Uterus (tissue), 2 donors: ENCODE data around the gene SAGE1.
"Not testable (repeated sequence)": the region's sequence is repeated elsewhere in the genome, so short reads cannot be mapped to it uniquely, and the experiment has no call there.

ENCODE experiments used
- POLR2A ChIP-seq, 2 donors: fragments of 450-650 bp; IDR thresholded peaks; one replicate each; pipeline ENCODE4 v1.6.1; 2016; ENCODE audit warnings: antibody characterized with exemption in 2 of 2, mild to moderate bottlenecking in 1 of 2, moderate library complexity in 1 of 2
- TF ChIP-seq, protein P1 (sequence below), 4 experiments: fragments of 200-600 bp in 2 of 4; fragments of 450-650 bp in 2 of 4; sonication (generic) in 2 of 4; IDR thresholded peaks; one replicate each; pipeline ENCODE4 v1.5.1; 2016 to 2019; ENCODE audit warnings: antibody characterized with exemption in 4 of 4, mild to moderate bottlenecking in 2 of 4, moderate library complexity in 1 of 4

DNA sequence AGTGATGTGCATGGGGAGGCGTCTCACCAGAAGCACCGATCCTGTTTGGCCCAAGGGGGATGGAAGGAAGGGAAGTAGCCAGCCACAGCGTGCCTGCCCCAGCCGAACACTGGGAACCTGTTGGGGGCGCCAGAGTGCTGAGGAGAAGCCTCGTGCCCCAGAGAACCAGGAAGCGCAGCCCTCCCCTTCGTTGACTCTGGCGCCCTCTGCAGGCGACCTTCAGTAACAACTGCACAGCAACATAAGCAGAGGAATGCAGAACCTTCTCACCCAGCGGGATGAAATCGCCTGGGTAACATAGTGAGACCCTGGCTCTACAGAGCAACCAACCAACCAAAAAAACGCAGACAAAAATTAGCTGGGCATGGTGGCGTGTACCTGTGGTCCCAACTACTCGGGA, 4.5 kb upstream of the SAGE1 start:
- not testable (repeated sequence) for TF ChIP-seq POLR2A (IDR thresholded peaks at IDR 0.05)
- TF ChIP-seq, protein P1, sequence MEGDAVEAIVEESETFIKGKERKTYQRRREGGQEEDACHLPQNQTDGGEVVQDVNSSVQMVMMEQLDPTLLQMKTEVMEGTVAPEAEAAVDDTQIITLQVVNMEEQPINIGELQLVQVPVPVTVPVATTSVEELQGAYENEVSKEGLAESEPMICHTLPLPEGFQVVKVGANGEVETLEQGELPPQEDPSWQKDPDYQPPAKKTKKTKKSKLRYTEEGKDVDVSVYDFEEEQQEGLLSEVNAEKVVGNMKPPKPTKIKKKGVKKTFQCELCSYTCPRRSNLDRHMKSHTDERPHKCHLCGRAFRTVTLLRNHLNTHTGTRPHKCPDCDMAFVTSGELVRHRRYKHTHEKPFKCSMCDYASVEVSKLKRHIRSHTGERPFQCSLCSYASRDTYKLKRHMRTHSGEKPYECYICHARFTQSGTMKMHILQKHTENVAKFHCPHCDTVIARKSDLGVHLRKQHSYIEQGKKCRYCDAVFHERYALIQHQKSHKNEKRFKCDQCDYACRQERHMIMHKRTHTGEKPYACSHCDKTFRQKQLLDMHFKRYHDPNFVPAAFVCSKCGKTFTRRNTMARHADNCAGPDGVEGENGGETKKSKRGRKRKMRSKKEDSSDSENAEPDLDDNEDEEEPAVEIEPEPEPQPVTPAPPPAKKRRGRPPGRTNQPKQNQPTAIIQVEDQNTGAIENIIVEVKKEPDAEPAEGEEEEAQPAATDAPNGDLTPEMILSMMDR (IDR thresholded peaks at IDR 0.05) = not testable (repeated sequence)
